Right lobe of liver (tissue), 6 donors: Measurements from ENCODE around the gene OST4. TPM values are rescaled to one million over a fixed set of nuclear protein-coding genes. Genes with fewer than 3 reads are reported as not detected.
A peak's percentile ranks its signal among the peaks of the same experiment; 100 is the strongest.

Experiments
- ATAC-seq, 4 donors: fragments of 200-7000 bp; cut with Tn5 transposase; one replicate each; pipeline ENCODE4 v1.9.1; 2020; ENCODE audit warnings: mild to moderate bottlenecking in 4 of 4, moderate library complexity in 4 of 4
- DNase-seq, 3 donors: peaks; one replicate each; pipeline ENCODE4 v3.0.0-alpha.2; 2020
- H3K27ac ChIP-seq, 3 donors: fragments of 200-600 bp; one replicate each; pipeline ENCODE4 v1.8.0; 2022
- H3K27me3 ChIP-seq, 2 donors: fragments of 200-600 bp; one replicate each; pipeline ENCODE4 v1.8.0; 2022
- H3K36me3 ChIP-seq, 4 donors: fragments of 200-600 bp; sonication (generic) in 1 of 4; one replicate each; pipeline versions ENCODE4 v1.5.1 to v1.8.0; 2017 to 2022; ENCODE audit warnings: control low read depth in 1 of 4
- H3K4me1 ChIP-seq, 4 donors: fragments of 200-600 bp; sonication (generic) in 1 of 4; one replicate each; pipeline versions ENCODE4 v1.5.1 to v1.8.0; 2017 to 2022; ENCODE audit warnings: control low read depth in 1 of 4
- H3K4me3 ChIP-seq, 3 donors: fragments of 200-600 bp; one replicate each; pipeline ENCODE4 v1.8.0; 2022
- H3K9me3 ChIP-seq, 4 donors: fragments of 200-600 bp; sonication (generic) in 1 of 4; one replicate each; pipeline versions ENCODE4 v1.5.1 to v1.8.0; 2017 to 2022; ENCODE audit warnings: control low read depth in 1 of 4
- CTCF ChIP-seq, 4 donors: fragments of 200-600 bp in 3 of 4; fragments of 450-650 bp in 1 of 4; IDR thresholded peaks; one replicate each; pipeline versions ENCODE4 v1.5.1 to v1.8.0; 2016 to 2022; ENCODE audit warnings: antibody characterized with exemption in 4 of 4, mild to moderate bottlenecking in 2 of 4
- POLR2A ChIP-seq: fragments of 450-650 bp; IDR thresholded peaks from one replicate; pipeline ENCODE4 v1.6.1; 2017; ENCODE audit warnings: antibody characterized with exemption, mild to moderate bottlenecking
- WGBS: methylation state at CpG from one replicate; pipeline ENCODE4 v1.1.6; 2018; ENCODE audit warnings: low coverage, low lambda C conversion rate; ENCODE audit not compliant: insufficient coverage; ENCODE audit errors: missing lambda C conversion rate; 5-methylcytosine and 5-hydroxymethylcytosine counted together
- intact Hi-C, 2 donors: fragments of 100-400 bp; cut with DNase I; formaldehyde crosslinking; loops; one replicate each; pipeline versions ENCODE4 v1.11.2 to v1.14.1; 2022
- total RNA-seq, 6 experiments: library from RNA; depleted of rRNA in 2 of 6; stranded (reverse); fragments of >200 nt in 2 of 6; fragmentation: NEBNext Ultra II Directional in 3 of 6; extraction: Animal tissue kit (Norgen Biotek cat#: 25700) in 3 of 6; gene quantifications; one replicate each; pipeline versions ENCODE4 v1.1.0 to v1.2.4, GENCODE V29; 2016 to 2023
- donor health status: DM: no; HTN: yes; CAD: no.
- donor health status: DM: no; HTN: no; CAD: no.
- donor health status: DM: no; HTN: no; CAD: no.
- donor health status: DM: no; HTN: yes; CAD: no.
- donor health status: DM: no; HTN: yes; CAD: no.

Gene OST4
- total RNA-seq, 6 experiments from 2014 or later = 144 to 182 (median 161) TPM

DNA sequence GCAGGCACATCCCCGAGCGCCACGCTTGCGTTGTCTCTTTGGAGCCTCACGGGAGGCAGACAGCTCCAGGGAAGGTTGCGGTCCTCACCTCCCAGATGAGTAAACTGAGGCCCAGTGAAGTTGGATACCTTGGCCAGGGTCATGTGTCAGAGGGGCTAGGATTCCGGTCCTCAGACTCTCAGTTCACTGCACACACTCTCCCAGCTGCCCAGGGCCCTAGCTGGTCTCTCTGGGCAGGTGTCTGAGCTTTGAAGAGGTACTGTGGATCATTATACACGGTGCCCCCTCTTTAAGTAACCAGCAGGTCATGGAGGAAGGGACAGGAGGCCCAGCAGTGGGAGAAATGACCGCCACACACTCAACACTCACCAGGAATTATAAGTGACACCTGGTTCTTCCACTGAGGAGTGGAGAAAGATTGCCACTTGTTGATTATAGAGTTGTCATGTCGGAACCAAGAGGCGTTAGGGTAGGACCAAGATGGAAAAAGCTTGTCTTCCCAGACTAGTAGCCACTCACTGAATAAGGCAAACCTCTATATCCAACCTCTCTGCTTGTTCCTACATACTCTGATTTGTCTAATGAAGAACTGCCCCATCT, 38.1 kb downstream of the OST4 start:
- ATAC-seq = peak in 1 of 4 donors; percentile 2
- H3K36me3 ChIP-seq = peaks cover 5 to 36% (median 25%) of the 10 kb centered on the region in 4 donors
- TF ChIP-seq POLR2A (no peak), CTCF (IDR thresholded peaks at IDR 0.05) (no peak)
- 21% methylated on average over 4 of the region's 11 CpGs for WGBS
- H3K27me3 ChIP-seq = no peaks in the 10 kb centered on the region
- intact Hi-C loops = no loop called here
- peak overlapping the region; percentile 81 to 96 (median 94) for H3K4me3 ChIP-seq
- peaks cover 0 to 13% (median 0%) of the 10 kb centered on the region in 4 donors for H3K4me1 ChIP-seq
- peak overlapping the region; percentile 58 to 90 (median 69) for H3K27ac ChIP-seq
- DNase-seq = no peak
- no peaks in the 10 kb centered on the region for H3K9me3 ChIP-seq

DNA sequence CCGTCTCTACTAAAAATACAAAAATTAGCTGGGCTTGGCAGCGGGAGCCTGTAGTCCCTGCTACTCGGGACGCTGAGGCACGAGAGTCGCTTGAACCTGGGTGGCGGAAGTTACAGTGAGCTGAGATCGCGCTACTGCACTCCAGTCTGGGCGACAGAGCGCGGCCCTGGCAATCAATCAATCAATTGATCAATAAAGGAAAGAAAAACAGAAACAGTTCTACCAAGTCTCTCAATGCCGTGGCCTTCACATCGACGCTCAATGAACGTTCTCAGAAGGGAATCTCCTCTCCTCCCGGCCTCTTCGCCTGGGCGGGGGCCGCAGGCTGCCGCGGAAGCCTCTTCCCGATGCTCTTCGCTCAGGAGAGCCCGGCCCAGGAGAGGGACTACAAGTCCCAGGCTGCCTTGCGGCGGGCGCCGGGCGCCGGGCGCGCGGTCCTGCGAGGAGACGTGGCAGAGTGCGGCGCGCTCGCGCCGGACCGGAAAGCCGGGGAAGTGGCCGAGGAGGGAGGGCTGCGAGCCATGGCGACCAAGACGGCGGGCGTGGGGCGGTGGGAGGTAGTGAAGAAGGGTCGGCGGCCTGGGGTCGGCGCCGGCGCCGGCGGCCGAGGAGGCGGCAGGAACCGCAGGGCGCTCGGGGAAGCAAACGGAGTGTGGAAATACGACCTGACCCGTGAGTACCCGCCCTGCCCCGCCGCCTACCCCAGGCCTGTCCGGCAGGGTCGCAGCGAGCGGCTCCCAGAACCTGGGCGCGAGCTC, 38.8 kb downstream of the OST4 start, which contains the start of gene TMEM214:
TMEM214 (plus strand) TSS at position 471 of the 758 bp plus-strand sequence; CDS start at position 522, 51 bp downstream.
- peaks cover 5 to 29% (median 21%) of the 10 kb centered on the region in 4 donors for H3K36me3 ChIP-seq
- WGBS = 2% methylated on average over 31 of the region's 76 CpGs

GRCh38 chr2:27029051-27029450, 42.4 kb downstream of the OST4 start:
- intact Hi-C loops = loop anchor here in 1 of 2 donors (10.0 kb wide), 2 partner anchors 56 to 184 kb away; partner anchors contain the start of genes DPYSL5 and KHK
- no peak for TF ChIP-seq POLR2A
- TF ChIP-seq CTCF (IDR thresholded peaks at IDR 0.05) = no peak
- WGBS = 62% methylated on average over 2 of the region's 2 CpGs
- Histone ChIP-seq H3K27me3 (no peaks in the 10 kb centered on the region), H3K27ac (no peak overlapping the region), H3K4me1 (peaks cover 0 to 6% (median 0%) of the 10 kb centered on the region in 4 donors), H3K9me3 (no peaks in the 10 kb centered on the region), H3K4me3 (no peak overlapping the region), H3K36me3 (peaks cover 0 to 8% (median 4%) of the 10 kb centered on the region in 4 donors)
- ATAC-seq (no peak), DNase-seq (no peak)

More for the DNA sequence above, 38.8 kb downstream of the OST4 start, which contains the start of gene TMEM214:
- Histone ChIP-seq H3K4me1 (peaks cover 0 to 13% (median 0%) of the 10 kb centered on the region in 4 donors), H3K9me3 (no peaks in the 10 kb centered on the region), H3K4me3 (peak within 1 kb of the TSS; percentile 81 to 96 (median 94)), H3K27ac (peak within 1 kb of the TSS; percentile 58 to 90 (median 69)), H3K27me3 (no peaks in the 10 kb centered on the region)
- DNase-seq = peak; percentile 93 to 94 (median 94)
- ATAC-seq = peak; percentile 95 to 99 (median 96)
- TF ChIP-seq CTCF (IDR thresholded peaks at IDR 0.05) (peak in 1 of 4 donors; percentile 13), POLR2A (peak; percentile 87)
- intact Hi-C loops = no loop called here

GRCh38 chr2:27027211-27027651, 44.2 kb downstream of the OST4 start:
- no peak overlapping the region for H3K27ac ChIP-seq
- ATAC-seq (no peak), DNase-seq (no peak)
- H3K4me3 ChIP-seq = no peak overlapping the region
- no peaks in the 10 kb centered on the region for H3K9me3 ChIP-seq
- no peaks in the 10 kb centered on the region for H3K4me1 ChIP-seq
- H3K27me3 ChIP-seq = no peaks in the 10 kb centered on the region
- WGBS = 67% methylated on average over 5 of the region's 10 CpGs
- H3K36me3 ChIP-seq = peaks cover 0 to 24% (median 9%) of the 10 kb centered on the region in 4 donors
- TF ChIP-seq CTCF (IDR thresholded peaks at IDR 0.05) = no peak
- TF ChIP-seq POLR2A = no peak
- intact Hi-C loops = loop anchor here in 1 of 2 donors (10.0 kb wide), 2 partner anchors 58 to 182 kb away; partner anchors contain the start of genes DPYSL5 and KHK
